Activated CD4-positive, alpha-beta T cell treated with anti-CD3 and anti-CD28 coated beads, Interleukin-2, amount 50 U/mL, for 24 hours (primary cell): ENCODE measurements around the gene COL17A1.

Experiments
- DNase-seq, 2 donors: peaks; one replicate each; pipeline ENCODE4 v3.0.0-alpha.2; 2020; ENCODE audit warnings: low read depth in 1 of 2, low spot score in 1 of 2

Gene COL17A1

DNA sequence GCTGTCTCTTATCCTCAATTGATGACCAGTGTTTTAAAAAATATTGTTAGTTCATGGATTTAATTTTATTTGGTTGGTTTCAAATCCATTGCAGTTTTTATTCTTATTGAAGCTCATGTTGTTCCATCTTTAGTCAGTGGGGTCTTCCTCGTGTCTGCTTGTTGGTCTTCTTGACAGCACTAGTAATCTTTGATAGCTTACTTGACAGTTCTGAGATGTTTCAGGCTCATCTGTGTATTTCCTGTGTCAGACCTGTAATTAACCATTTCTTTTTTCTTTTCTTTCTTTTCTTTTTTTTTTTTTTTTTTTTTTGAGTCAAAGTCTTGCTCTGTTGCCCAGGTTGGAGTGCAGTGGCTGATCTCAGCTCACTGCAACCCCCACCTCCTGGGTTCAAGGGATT is 90.5 kb downstream of the COL17A1 start:
- no peak for DNase-seq

DNA sequence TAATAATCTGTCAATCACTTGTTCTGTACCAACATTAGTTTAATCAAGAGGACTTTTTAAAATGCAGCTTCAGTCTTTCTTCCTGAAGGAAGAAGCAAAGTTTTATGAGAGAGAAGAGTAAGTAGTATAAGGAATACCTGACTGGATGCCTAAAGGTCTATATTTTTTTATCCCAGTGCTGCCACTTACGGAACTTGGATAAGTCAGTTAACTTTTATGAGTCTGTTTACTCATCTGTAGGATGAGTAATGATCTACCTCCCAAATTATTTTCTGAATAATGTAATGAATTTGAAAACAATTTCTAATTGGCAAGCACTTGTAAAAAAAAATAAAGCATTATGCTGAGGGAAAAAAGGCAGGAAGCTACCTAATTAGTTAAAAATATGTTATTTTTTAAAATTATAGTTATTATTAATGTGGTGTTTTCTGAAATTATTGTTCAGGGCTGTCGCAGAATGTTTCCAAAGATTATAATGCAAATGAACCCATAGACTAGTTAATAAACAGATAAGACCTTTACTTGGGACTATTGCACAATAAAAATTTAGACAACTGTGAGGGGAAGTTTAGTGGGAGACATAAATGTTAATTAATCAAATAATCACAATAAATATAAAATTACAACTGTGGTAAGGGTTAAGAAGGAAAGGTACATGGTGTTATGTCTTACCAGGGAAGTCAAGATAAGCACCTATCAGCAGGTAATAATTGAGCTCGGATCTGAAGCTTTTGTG is 94.1 kb downstream of the COL17A1 start:
- no peak for DNase-seq

DNA sequence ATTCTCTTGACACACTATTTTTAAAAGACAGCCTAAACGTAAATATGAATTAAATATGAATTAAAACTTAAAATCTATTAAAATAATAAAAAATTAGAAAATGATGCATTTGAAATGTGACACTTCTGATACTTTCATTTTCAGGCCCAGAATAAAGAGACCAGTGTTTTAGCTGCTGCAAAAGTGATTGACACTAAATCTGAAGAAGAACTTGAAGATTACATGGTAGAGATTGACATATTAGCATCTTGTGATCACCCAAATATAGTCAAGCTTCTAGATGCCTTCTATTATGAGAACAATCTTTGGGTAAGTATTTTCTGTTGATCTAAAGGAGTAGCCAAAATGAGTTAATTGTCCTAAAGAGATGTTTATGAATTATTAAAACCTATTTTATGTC is 95.1 kb downstream of the COL17A1 start:
- no peak for DNase-seq

DNA sequence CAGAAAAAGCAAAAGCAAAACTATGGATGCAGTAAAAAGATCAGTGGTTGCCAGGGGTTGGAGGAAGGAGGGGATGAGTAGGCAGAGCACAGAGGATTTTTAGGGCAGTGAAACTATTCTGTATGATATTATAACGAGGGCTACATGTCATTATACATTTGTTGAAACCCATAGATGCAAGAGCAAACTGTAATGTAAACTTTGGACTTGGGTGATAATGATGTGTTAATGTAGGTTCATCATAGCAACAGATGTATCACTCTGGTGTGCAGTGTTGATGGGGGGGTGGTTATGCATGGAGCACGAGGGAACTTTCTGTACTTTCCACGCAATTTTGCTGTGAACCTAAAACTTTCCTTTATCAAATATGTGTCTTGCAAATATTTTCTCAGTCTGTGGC is 95.6 kb downstream of the COL17A1 start:
- DNase-seq: no peak

DNA sequence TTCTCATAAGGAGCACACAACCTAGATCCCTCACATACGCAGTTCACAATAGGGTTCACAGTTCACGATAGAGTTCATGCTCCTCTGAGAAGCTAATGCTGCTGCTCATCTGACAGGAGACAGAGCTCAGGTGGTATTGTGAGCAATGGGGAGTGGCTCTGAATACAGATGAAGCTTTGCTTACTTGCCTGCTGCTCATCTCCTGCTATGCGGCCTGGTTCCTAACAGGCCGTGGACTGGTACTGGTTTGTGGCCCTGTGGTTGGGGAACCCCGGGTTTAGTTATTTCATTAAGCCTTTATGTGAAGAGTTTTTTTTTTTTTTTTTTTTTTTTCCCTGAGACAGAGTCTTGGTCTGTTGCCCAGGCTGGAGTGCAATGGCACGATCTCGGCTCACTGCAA is 99.3 kb downstream of the COL17A1 start:
- DNase-seq: no peak

DNA sequence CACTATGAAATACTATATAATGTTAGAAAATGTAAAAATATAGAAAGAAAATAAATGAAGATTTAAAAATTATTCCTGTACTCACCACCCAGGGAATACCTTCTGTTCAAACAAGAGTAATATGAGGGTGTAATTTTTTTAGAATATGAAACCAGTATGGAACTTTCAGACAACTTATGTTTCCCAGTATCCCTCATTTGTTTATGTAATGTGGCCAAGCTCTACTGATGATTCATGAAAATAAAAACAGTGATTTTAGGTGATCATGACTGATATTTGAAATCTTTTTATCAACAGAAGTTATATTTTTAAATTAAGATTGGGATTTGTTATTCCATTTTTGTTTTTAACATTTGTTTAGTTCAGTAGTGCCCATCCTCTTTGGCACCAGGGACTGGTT is 100.0 kb downstream of the COL17A1 start:
- DNase-seq: no peak

DNA sequence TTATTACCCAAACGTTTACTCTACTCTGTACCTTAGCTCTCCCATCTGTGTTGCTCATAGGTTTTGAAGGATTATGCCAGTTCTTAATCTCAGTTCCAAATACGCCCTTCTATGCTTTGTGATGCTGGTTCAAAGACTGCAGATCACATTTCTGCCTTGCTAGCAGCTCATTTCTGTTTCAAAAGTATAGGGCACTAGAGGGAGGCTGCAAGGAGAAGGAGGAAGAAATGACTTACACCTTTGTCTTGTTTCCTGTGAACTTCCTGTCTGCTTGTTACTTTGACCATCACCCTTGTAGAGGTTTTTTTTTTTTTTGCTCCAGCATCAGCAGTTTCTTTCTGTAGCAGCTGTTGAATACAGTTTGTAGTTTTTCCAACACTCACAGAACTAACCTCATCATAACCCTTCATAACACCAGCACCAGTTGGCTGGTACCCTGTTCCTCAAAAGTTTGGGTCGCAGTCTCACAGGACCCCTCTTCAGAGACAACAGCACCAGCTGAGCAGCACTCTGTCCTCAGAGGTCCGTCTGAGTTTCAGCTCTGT is 102.2 kb downstream of the COL17A1 start:
- DNase-seq: no peak

DNA sequence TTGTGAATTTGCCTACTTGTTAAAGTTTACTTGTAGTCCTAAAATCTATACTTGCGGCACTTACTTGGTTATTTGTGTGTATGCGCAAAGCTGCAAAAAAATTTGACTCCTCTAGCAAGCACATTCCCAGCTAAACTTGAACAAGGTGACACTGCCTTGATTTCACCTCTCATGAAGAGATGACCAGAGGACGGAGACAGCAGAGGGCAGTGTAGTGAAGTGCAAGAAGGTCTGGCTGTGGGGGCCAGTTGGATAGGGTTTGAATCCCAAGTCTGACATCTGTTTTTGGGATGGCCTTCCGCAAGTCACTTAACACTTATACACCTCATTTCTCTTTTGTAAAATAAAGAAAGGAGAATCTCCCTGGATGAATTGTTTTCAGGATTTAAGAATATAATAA is 103.0 kb downstream of the COL17A1 start:
- DNase-seq: no peak
